Upper lobe of left lung (tissue), 6 donors: ENCODE data around the gene GGTA1. TPM values are rescaled to one million over a fixed set of nuclear protein-coding genes. Genes with fewer than 3 reads are reported as not detected.
A peak's percentile ranks its signal among the peaks of the same experiment; 100 is the strongest.

Source experiments
- ATAC-seq, 2 donors: fragments of 200-7000 bp; cut with Tn5 transposase; one replicate each; pipeline ENCODE4 v1.9.1; 2022; ENCODE audit warnings: mild to moderate bottlenecking in 2 of 2, moderate library complexity in 2 of 2; ENCODE audit not compliant: low FRiP score in 2 of 2
- DNase-seq, 2 donors: peaks; one replicate each; pipeline ENCODE4 v3.0.0-alpha.2; 2019 to 2020
- H3K27ac ChIP-seq, 4 donors: fragments of 200-600 bp; sonication (generic); one replicate each; pipeline ENCODE4 v1.5.1; 2016 to 2019
- H3K27me3 ChIP-seq, 4 donors: fragments of 200-600 bp; sonication (generic); one replicate each; pipeline ENCODE4 v1.5.1; 2017 to 2019
- H3K36me3 ChIP-seq, 4 donors: fragments of 200-600 bp; sonication (generic); one replicate each; pipeline ENCODE4 v1.5.1; 2016 to 2019
- H3K4me1 ChIP-seq, 4 donors: fragments of 200-600 bp; sonication (generic); one replicate each; pipeline ENCODE4 v1.5.1; 2018 to 2019
- H3K4me3 ChIP-seq, 4 donors: fragments of 200-600 bp; sonication (generic); one replicate each; pipeline ENCODE4 v1.5.1; 2017 to 2019; ENCODE audit warnings: mild to moderate bottlenecking in 2 of 4, moderate library complexity in 1 of 4
- H3K9me3 ChIP-seq, 4 donors: fragments of 200-600 bp; sonication (generic); one replicate each; pipeline ENCODE4 v1.5.1; 2018 to 2019
- EP300 ChIP-seq, 4 donors: sonication (generic); formaldehyde crosslinking; IDR thresholded peaks; one replicate each; pipeline ENCODE4 v1.5.1; 2017; ENCODE audit warnings: antibody characterized with exemption in 4 of 4, control low read depth in 2 of 4
- POLR2A ChIP-seq, 4 donors: fragments of 450-650 bp; IDR thresholded peaks; one replicate each; pipeline ENCODE4 v1.5.1; 2016 to 2017; ENCODE audit warnings: antibody characterized with exemption in 4 of 4, mild to moderate bottlenecking in 2 of 4
- POLR2AphosphoS5 ChIP-seq, 2 donors: sonication (generic); formaldehyde crosslinking; IDR thresholded peaks; one replicate each; pipeline ENCODE4 v1.5.1; 2017; ENCODE audit warnings: antibody characterized with exemption in 2 of 2
- WGBS, 2 donors: methylation state at CpG; one replicate each; pipeline ENCODE4 v1.1.5; 2017 to 2018; 5-methylcytosine and 5-hydroxymethylcytosine counted together
- total RNA-seq, 6 donors: library from RNA; depleted of rRNA in 4 of 6; stranded (reverse); fragments of >200 nt in 4 of 6; gene quantifications; one replicate each; pipeline versions ENCODE4 v1.1.0 to v1.2.1, GENCODE V29; 2016 to 2021
- TF ChIP-seq, protein P1 (sequence below), 6 experiments: fragments of 450-650 bp in 4 of 6; fragments of 200-600 bp in 2 of 6; sonication (generic) in 2 of 6; IDR thresholded peaks; one replicate each; pipeline ENCODE4 v1.5.1; 2016 to 2019; ENCODE audit warnings: antibody characterized with exemption in 6 of 6
- donor health status: DM: no; HTN: no; CAD: no; lungs with moderate emphysema.
- donor health status: DM: no; HTN: yes; CAD: no; lungs with severe emphysema.

The GGTA1 gene
- total RNA-seq, 6 donors from 2014 or later = 6.3 to 12.3 (median 8.1) TPM

DNA sequence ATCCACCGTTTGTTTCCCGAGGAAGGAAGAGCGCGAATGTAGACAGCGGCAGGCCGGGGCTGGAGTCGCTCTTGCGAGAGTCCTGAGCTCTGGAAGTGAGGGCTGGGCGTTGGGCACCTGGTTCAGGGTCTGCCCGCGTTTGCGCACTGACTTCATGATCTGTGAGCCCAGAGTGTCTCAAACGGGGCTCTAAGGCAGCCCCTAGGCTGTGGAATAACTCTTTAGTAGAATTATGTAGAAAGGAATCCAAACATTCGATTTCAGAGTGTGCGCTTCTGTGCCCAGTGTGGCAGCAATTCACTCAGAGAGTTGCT, 478 bp upstream of the GGTA1 start:
- H3K36me3 ChIP-seq = no peaks in the 10 kb centered on the region
- peak overlapping the region in 3 of 4 donors; percentile 49 to 59 (median 57) for H3K4me3 ChIP-seq
- no peaks in the 10 kb centered on the region for H3K9me3 ChIP-seq
- DNase-seq (no peak), ATAC-seq (peak in 1 of 2 donors; percentile 16)
- TF ChIP-seq EP300 (IDR thresholded peaks at IDR 0.05) = no peak
- TF ChIP-seq POLR2A (IDR thresholded peaks at IDR 0.05) = no peak
- peak overlapping the region; percentile 6 to 81 (median 58) for H3K27ac ChIP-seq
- no peaks in the 10 kb centered on the region for H3K27me3 ChIP-seq
- H3K4me1 ChIP-seq = peaks cover 17 to 28% (median 27%) of the 10 kb centered on the region in 4 donors
- 21 to 25% methylated on average over 4 to 10 of the region's 15 CpGs for WGBS, 2 donors

DNA sequence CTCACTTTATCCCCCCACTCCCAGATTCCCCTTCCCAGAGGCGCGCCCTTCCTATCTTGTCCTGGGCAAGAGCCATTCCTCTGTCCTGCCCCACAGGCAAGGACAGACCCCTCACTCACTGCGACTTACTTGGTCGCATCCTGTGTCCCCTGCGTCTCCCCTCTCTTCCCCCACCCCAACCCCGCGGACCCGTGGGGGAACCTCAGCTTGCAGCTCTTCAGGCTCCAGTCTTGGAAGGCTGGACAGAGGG, 542 bp downstream of the GGTA1 start:
- Histone ChIP-seq H3K4me3 (peak overlapping the region; percentile 36 to 59 (median 53)), H3K9me3 (no peaks in the 10 kb centered on the region), H3K27me3 (no peaks in the 10 kb centered on the region), H3K4me1 (peaks cover 17 to 28% (median 27%) of the 10 kb centered on the region in 4 donors), H3K36me3 (no peaks in the 10 kb centered on the region), H3K27ac (peak overlapping the region; percentile 6 to 81 (median 70))
- ATAC-seq (peak; percentile 3 to 8), DNase-seq (no peak)
- 3 to 5% methylated on average over 6 to 8 of the region's 8 CpGs for WGBS, 2 donors
- TF ChIP-seq, protein P1, sequence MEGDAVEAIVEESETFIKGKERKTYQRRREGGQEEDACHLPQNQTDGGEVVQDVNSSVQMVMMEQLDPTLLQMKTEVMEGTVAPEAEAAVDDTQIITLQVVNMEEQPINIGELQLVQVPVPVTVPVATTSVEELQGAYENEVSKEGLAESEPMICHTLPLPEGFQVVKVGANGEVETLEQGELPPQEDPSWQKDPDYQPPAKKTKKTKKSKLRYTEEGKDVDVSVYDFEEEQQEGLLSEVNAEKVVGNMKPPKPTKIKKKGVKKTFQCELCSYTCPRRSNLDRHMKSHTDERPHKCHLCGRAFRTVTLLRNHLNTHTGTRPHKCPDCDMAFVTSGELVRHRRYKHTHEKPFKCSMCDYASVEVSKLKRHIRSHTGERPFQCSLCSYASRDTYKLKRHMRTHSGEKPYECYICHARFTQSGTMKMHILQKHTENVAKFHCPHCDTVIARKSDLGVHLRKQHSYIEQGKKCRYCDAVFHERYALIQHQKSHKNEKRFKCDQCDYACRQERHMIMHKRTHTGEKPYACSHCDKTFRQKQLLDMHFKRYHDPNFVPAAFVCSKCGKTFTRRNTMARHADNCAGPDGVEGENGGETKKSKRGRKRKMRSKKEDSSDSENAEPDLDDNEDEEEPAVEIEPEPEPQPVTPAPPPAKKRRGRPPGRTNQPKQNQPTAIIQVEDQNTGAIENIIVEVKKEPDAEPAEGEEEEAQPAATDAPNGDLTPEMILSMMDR (IDR thresholded peaks at IDR 0.05) = no peak
- TF ChIP-seq POLR2AphosphoS5 (IDR thresholded peaks at IDR 0.05) (no peak), EP300 (IDR thresholded peaks at IDR 0.05) (no peak)

DNA sequence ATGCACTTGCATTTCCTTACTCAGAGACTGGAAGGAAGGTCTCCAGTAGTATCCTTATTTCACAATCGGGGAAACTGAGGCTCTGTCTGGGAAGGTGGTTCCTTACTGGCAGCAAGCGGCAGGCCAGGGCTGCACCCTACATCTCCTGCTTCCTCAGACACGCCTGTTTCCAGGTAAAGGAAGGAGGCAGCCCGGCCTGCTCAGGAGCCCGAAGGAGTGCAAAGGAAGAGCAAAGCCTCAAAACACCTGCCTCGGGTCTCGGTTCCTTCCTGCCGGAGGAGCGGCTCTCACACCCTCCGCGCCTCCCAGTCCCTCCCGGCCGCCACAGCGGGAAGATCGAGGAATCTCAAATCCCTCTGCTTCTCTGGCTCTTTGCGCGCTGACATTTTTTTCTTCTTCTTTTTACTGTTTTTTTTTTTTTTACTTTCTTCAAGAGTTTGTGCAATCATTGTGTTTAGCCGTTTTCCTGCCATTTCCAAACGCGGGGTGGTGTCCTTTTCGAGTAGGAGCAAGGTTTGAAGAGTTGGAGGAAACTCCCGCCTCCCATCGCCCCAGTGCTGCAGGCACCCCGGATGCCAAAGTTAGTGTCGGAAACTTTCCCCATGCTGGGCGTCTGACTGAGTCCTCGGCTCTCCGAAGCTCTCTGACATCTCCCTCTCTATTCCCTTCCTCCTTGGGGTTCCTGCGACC, 1.0 kb downstream of the GGTA1 start:
- Histone ChIP-seq H3K27ac (peak overlapping the region; percentile 6 to 81 (median 70)), H3K36me3 (no peaks in the 10 kb centered on the region), H3K4me3 (peak overlapping the region; percentile 4 to 59 (median 53)), H3K4me1 (peaks cover 17 to 28% (median 26%) of the 10 kb centered on the region in 4 donors), H3K9me3 (no peaks in the 10 kb centered on the region), H3K27me3 (no peaks in the 10 kb centered on the region)
- TF ChIP-seq, protein P1 (IDR thresholded peaks at IDR 0.05) = peak in 1 of 6 experiments; percentile 5
- no peak for TF ChIP-seq POLR2AphosphoS5 (IDR thresholded peaks at IDR 0.05)
- peak; percentile 41 to 55 for ATAC-seq
- peak; percentile 42 to 63 for DNase-seq
- 1 to 2% methylated on average over 26 to 29 of the region's 29 CpGs for WGBS, 2 donors

DNA sequence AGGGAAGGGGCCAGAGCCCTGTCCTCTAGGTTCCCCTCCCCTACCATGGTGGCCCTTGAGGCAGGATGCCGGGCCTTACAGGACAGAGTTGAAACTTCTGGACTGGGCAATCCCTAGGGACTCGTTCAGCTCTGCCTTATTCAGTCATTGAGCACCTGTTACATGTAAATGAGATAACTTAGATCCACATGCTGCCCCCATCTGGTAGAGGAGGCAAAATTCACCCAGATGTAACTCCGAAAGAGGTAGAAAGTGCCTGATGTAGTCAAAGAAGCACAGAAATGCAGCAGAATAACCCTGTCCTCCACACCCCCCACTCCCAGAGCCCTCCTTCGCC, 1.5 kb downstream of the GGTA1 start:
- Histone ChIP-seq H3K36me3 (no peaks in the 10 kb centered on the region), H3K9me3 (no peaks in the 10 kb centered on the region), H3K4me1 (peaks cover 17 to 28% (median 25%) of the 10 kb centered on the region in 4 donors), H3K4me3 (peak overlapping the region in 3 of 4 donors; percentile 49 to 59 (median 57)), H3K27ac (peak overlapping the region in 1 of 4 donors; percentile 81), H3K27me3 (no peaks in the 10 kb centered on the region)
- ATAC-seq (peak; percentile 71 to 81), DNase-seq (peak in 1 of 2 donors; percentile 68)
- no peak for TF ChIP-seq POLR2AphosphoS5 (IDR thresholded peaks at IDR 0.05)
- TF ChIP-seq, protein P1 (IDR thresholded peaks at IDR 0.05) = peak; percentile 34 to 71 (median 59)
- 3 to 4% methylated on average over 3 to 4 of the region's 4 CpGs for WGBS, 2 donors

DNA sequence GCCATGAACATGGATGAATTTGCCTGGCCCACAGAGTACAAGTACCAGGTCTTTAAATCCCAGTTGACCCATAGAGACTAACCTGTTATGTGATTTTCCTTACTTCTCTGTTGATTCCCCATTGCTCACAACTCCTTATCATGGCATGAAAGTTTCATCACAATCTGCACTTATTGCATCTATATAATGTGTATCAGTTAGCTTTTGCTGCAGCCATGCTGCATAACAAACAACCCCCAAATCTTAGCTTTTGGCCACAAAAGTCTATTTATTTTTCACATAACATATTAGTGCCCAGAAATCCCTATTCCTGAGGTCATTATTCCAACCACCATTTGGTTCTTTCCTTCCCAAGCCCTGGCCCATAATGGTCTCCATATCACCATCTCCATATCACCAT, 3.7 kb downstream of the GGTA1 start:
- no peak for ATAC-seq
- peaks cover 15 to 28% (median 25%) of the 10 kb centered on the region in 4 donors for H3K4me1 ChIP-seq
- TF ChIP-seq POLR2AphosphoS5 (IDR thresholded peaks at IDR 0.05) (no peak), EP300 (IDR thresholded peaks at IDR 0.05) (no peak), POLR2A (IDR thresholded peaks at IDR 0.05) (no peak)
- TF ChIP-seq, protein P1 (IDR thresholded peaks at IDR 0.05) = no peak
- no peaks in the 10 kb centered on the region for H3K36me3 ChIP-seq
- DNase-seq = no peak
- no peaks in the 10 kb centered on the region for H3K9me3 ChIP-seq
- H3K27me3 ChIP-seq = no peaks in the 10 kb centered on the region
- H3K27ac ChIP-seq = no peak overlapping the region
- H3K4me3 ChIP-seq = no peak overlapping the region
